A549 treated with GW870086 at 1 μM for 4 hours (cell line): ENCODE data around the gene HHIP. TPM values are rescaled to one million over a fixed set of nuclear protein-coding genes. Genes with fewer than 3 reads are reported as not detected.

ENCODE experiments used
- total RNA-seq: library from RNA; stranded (reverse); fragments of 200-300 nt; extraction: Qiagen RNA extraction; gene quantifications from 5 replicates; pipeline ENCODE4 v1.2.3, GENCODE V29; 2022; ENCODE audit warnings: low read depth

The HHIP gene
- total RNA-seq, result 0.47 to 1.3 TPM (median 0.78 TPM) in 5 replicates

GRCh38 chr4:144645631-144646522, at the start of gene HHIP:
Gene HHIP, plus strand, starts transcription at chr4:144646156. Its CDS starts 520 bp downstream, at chr4:144646676.

